Measurements from ENCODE around the gene OR4D9. TPM values are rescaled to one million over a fixed set of nuclear protein-coding genes. Genes with fewer than 3 reads are reported as not detected.

OR4D9 gene
- total and polyA plus RNA-seq, 2 donors (not counting 1 experiment from before 2014, with no cell fraction given): not detected

DNA sequence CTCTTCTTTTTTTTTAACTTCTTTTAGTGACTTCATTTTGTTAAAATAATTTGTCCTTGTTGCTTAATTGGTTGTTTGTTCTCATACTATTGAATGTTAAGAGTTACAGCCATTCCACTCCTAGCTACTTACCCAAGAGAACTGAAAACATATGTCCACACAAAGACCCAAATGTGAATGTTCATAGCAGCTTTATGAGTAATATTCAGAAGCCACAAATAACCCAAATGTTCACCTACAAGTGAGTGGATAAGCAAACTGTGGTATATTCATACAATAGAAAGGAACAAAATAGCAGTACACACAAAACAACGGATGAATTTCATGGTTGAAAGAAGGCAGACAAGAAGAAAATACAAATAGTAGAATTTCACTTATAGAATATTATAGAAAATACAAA lies 9.4 kb upstream of the OR4D9 start:
- H3K9me3 Mint-ChIP-seq (ENCODE audit: insufficient read depth): no peaks in the 10 kb centered on the region
- H3K4me1 ChIP-seq (ENCODE audit: control insufficient read depth in 2 of 2, insufficient read depth in 2 of 2, low read length in 2 of 2): no peaks in the 10 kb centered on the region
- no peak overlapping the region for H3K4me2 ChIP-seq (replicated peaks; ENCODE audit: low read depth, low read length, poor library complexity, severe bottlenecking)
- H3K27me3 ChIP-seq (replicated peaks in 1 of 4; ENCODE audit: control extremely low read depth in 1 of 4, control insufficient read depth in 3 of 4, insufficient read depth in 4 of 4, low read length in 3 of 4): peaks cover 0 to 5% (median 0%) of the 10 kb centered on the region in 4 experiments
- H3K9me3 ChIP-seq (ENCODE audit: control extremely low read depth in 1 of 3, control insufficient read depth in 2 of 3, insufficient read depth in 1 of 3, low read length in 2 of 3): no peaks in the 10 kb centered on the region
- H3K9ac ChIP-seq (ENCODE audit: low read length): no peak overlapping the region
- TF ChIP-seq, protein P1, sequence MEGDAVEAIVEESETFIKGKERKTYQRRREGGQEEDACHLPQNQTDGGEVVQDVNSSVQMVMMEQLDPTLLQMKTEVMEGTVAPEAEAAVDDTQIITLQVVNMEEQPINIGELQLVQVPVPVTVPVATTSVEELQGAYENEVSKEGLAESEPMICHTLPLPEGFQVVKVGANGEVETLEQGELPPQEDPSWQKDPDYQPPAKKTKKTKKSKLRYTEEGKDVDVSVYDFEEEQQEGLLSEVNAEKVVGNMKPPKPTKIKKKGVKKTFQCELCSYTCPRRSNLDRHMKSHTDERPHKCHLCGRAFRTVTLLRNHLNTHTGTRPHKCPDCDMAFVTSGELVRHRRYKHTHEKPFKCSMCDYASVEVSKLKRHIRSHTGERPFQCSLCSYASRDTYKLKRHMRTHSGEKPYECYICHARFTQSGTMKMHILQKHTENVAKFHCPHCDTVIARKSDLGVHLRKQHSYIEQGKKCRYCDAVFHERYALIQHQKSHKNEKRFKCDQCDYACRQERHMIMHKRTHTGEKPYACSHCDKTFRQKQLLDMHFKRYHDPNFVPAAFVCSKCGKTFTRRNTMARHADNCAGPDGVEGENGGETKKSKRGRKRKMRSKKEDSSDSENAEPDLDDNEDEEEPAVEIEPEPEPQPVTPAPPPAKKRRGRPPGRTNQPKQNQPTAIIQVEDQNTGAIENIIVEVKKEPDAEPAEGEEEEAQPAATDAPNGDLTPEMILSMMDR (IDR thresholded peaks at IDR 0.05): no peak
- TF ChIP-seq EZH2 (IDR thresholded peaks at IDR 0.05; ENCODE audit: borderline replicate concordance, insufficient read depth, low read depth, low read length, poor library complexity, severe bottlenecking): no peak
- H2AFZ ChIP-seq (ENCODE audit: insufficient read depth, low read depth, low read length, poor library complexity, severe bottlenecking): no peak overlapping the region
- DNase-seq (no peak), ATAC-seq (ENCODE audit: low read depth) (no peak)
- H3K36me3 ChIP-seq (replicated peaks in 1 of 2; ENCODE audit: control extremely low read depth in 1 of 2, control insufficient read depth in 1 of 2, extremely low read depth in 1 of 2, insufficient read depth in 2 of 2, low read length in 1 of 2): no peaks in the 10 kb centered on the region
- no peak overlapping the region for H3K27ac ChIP-seq (ENCODE audit: low read length in 2 of 2)
- no peak overlapping the region for H3K4me3 Mint-ChIP-seq
- H3K27ac Mint-ChIP-seq: no peak overlapping the region
- H3K4me1 Mint-ChIP-seq: no peaks in the 10 kb centered on the region
- CTCF ChIA-PET: no interaction called here
- H3K79me2 ChIP-seq (ENCODE audit: control insufficient read depth, insufficient read depth, low read length): no peaks in the 10 kb centered on the region
- no peak overlapping the region for H3K4me3 ChIP-seq (ENCODE audit: control extremely low read depth in 1 of 5, extremely low read depth in 1 of 5, insufficient read depth in 1 of 5, low read depth in 2 of 5, low read length in 4 of 5)
- POLR2A ChIA-PET: no interaction called here
- no peaks in the 10 kb centered on the region for H4K20me1 ChIP-seq (ENCODE audit: control insufficient read depth, insufficient read depth, low read length, poor library complexity, severe bottlenecking)
- no CpG with 5 or more reads among the region's 1 CpG for WGBS (ENCODE audit: insufficient coverage)
- peaks cover 10% of the 10 kb centered on the region for H3K27me3 Mint-ChIP-seq
- intact Hi-C loops (cut with micrococcal nuclease): no loop called here

DNA sequence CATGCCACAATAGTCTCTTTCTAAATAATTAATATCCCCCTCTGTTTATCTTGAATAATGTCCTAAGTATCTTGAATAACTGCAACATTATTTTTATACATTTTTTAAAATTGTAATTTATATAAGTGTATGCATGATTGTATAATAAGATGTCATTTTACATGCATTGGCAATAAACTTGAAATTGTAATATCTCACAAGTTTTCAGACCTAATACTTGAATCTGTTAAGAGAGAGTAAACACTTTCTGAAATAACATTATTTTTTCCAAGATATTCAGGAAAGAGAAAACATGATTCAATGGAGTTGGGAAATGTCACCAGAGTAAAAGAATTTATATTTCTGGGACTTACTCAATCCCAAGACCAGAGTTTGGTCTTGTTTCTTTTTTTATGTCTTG lies 8.1 kb upstream of the OR4D9 start, which contains the start of gene OR4D11:
Gene OR4D11 (plus strand): TSS at position 301 of the 400 bp plus-strand sequence. CDS start 0 bp downstream, at position 301.
- Histone ChIP-seq H3K79me2 (ENCODE audit: control insufficient read depth, insufficient read depth, low read length) (no peaks in the 10 kb centered on the region), H2AFZ (ENCODE audit: insufficient read depth, low read depth, low read length, poor library complexity, severe bottlenecking) (no peak within 1 kb of the TSS), H3K4me3 (ENCODE audit: control extremely low read depth in 1 of 5, extremely low read depth in 1 of 5, insufficient read depth in 1 of 5, low read depth in 2 of 5, low read length in 4 of 5) (no peak within 1 kb of the TSS), H3K36me3 (replicated peaks in 1 of 2; ENCODE audit: control extremely low read depth in 1 of 2, control insufficient read depth in 1 of 2, extremely low read depth in 1 of 2, insufficient read depth in 2 of 2, low read length in 1 of 2) (no peaks in the 10 kb centered on the region), H3K27ac (ENCODE audit: low read length in 2 of 2) (no peak within 1 kb of the TSS), H3K27me3 (replicated peaks in 1 of 4; ENCODE audit: control extremely low read depth in 1 of 4, control insufficient read depth in 3 of 4, insufficient read depth in 4 of 4, low read length in 3 of 4) (peaks cover 0 to 5% (median 0%) of the 10 kb centered on the region in 4 experiments), H3K9ac (ENCODE audit: low read length) (no peak within 1 kb of the TSS), H3K9me3 (ENCODE audit: control extremely low read depth in 1 of 3, control insufficient read depth in 2 of 3, insufficient read depth in 1 of 3, low read length in 2 of 3) (no peaks in the 10 kb centered on the region), H3K4me1 (ENCODE audit: control insufficient read depth in 2 of 2, insufficient read depth in 2 of 2, low read length in 2 of 2) (no peaks in the 10 kb centered on the region), H3K4me2 (replicated peaks; ENCODE audit: low read depth, low read length, poor library complexity, severe bottlenecking) (no peak within 1 kb of the TSS), H4K20me1 (ENCODE audit: control insufficient read depth, insufficient read depth, low read length, poor library complexity, severe bottlenecking) (no peaks in the 10 kb centered on the region)
- no peaks in the 10 kb centered on the region for H3K4me1 Mint-ChIP-seq
- TF ChIP-seq, protein P1 (IDR thresholded peaks at IDR 0.05): no peak
- no peak for TF ChIP-seq EZH2 (IDR thresholded peaks at IDR 0.05; ENCODE audit: borderline replicate concordance, insufficient read depth, low read depth, low read length, poor library complexity, severe bottlenecking)
- H3K27ac Mint-ChIP-seq: no peak within 1 kb of the TSS
- DNase-seq (no peak), ATAC-seq (ENCODE audit: low read depth) (no peak)
- no peaks in the 10 kb centered on the region for H3K9me3 Mint-ChIP-seq (ENCODE audit: insufficient read depth)
- intact Hi-C loops (cut with micrococcal nuclease): no loop called here
- peaks cover 10% of the 10 kb centered on the region for H3K27me3 Mint-ChIP-seq
- no peak within 1 kb of the TSS for H3K4me3 Mint-ChIP-seq
- ChIA-PET POLR2A (no interaction called here), CTCF (no interaction called here)

Data from B cell (primary cell).